Effector memory CD4-positive, alpha-beta T cell (primary cell): Measurements from ENCODE around the gene SCYL3.
"Not testable (repeated sequence)": the region's sequence is repeated elsewhere in the genome, so short reads cannot be mapped to it uniquely, and the experiment has no call there.

Experiments used
- DNase-seq, 3 donors: peaks; one replicate each; pipeline ENCODE4 v3.0.0-alpha.2; 2020
- H3K27ac ChIP-seq: 2 replicates; pipeline ENCODE4 v1.7.0; 2013; ENCODE audit warnings: mild to moderate bottlenecking, low read length, moderate library complexity; ENCODE audit not compliant: insufficient read depth, poor library complexity, severe bottlenecking
- H3K27me3 ChIP-seq: replicated peaks from 2 replicates; pipeline ENCODE4 v1.7.0; 2013; ENCODE audit warnings: mild to moderate bottlenecking, low read length; ENCODE audit not compliant: insufficient read depth, control insufficient read depth, poor library complexity, severe bottlenecking
- H3K36me3 ChIP-seq: 2 replicates; pipeline ENCODE4 v1.7.0; 2013; ENCODE audit warnings: mild to moderate bottlenecking, low read length, moderate library complexity; ENCODE audit not compliant: control insufficient read depth, insufficient read depth
- H3K4me1 ChIP-seq: 2 replicates; pipeline ENCODE4 v1.7.0; 2013; ENCODE audit warnings: low read length, mild to moderate bottlenecking; ENCODE audit not compliant: control insufficient read depth, insufficient read depth, poor library complexity, severe bottlenecking
- H3K4me3 ChIP-seq: 2 replicates; pipeline ENCODE4 v1.7.0; 2013; ENCODE audit warnings: low read length, low read depth, mild to moderate bottlenecking; ENCODE audit not compliant: insufficient read depth, poor library complexity, severe bottlenecking
- H3K9me3 ChIP-seq: 2 replicates; pipeline ENCODE4 v1.7.0; 2013; ENCODE audit warnings: mild to moderate bottlenecking, low read length, moderate library complexity; ENCODE audit not compliant: control insufficient read depth

The SCYL3 gene

DNA sequence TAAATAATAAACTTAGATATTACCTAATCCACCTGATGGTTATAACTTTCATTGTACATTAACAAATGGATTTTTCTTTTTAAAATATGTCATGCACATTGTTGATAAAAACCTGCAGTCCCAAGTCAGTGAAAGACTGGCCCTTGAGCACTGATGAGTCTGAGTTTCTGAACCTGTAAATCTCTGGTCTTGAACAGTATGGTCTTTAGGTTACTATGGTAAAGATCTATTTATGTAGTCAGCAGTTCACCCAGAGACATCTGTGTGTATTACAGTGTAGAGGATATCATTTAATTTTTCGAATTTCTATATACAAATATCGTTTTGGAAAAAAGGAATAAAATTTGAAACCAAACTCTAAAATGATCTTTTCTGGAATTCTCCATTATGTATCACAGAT, 30.4 kb upstream of the SCYL3 start:
- Histone ChIP-seq H3K9me3 (no peaks in the 10 kb centered on the region), H3K4me1 (no peaks in the 10 kb centered on the region), H3K27ac (no peak overlapping the region), H3K27me3 (no peaks in the 10 kb centered on the region), H3K36me3 (no peaks in the 10 kb centered on the region), H3K4me3 (no peak overlapping the region)
- DNase-seq, result no peak

DNA sequence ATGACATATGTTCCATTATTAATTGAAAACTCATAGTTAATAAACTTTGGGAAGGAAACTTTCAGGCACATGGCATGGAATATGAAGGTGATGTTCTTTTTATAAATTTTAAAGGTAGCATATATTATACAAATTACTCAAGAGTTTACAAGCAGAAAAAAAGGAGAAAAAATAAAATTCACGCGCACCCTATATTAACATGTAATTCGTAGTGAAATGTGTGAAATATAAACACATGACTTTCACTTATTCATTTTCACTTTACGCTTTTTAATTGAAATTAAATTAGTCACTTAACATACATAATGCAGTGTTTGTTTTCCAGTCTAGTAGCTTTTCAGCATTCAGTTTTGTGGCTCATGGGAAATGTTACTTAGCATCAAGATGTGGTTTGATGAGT, 27.4 kb upstream of the SCYL3 start:
- no peak overlapping the region for H3K27ac ChIP-seq
- no peak overlapping the region for H3K4me3 ChIP-seq
- DNase-seq, result no peak
- H3K9me3 ChIP-seq, result no peaks in the 10 kb centered on the region
- no peaks in the 10 kb centered on the region for H3K36me3 ChIP-seq
- no peaks in the 10 kb centered on the region for H3K4me1 ChIP-seq
- H3K27me3 ChIP-seq, result no peaks in the 10 kb centered on the region

DNA sequence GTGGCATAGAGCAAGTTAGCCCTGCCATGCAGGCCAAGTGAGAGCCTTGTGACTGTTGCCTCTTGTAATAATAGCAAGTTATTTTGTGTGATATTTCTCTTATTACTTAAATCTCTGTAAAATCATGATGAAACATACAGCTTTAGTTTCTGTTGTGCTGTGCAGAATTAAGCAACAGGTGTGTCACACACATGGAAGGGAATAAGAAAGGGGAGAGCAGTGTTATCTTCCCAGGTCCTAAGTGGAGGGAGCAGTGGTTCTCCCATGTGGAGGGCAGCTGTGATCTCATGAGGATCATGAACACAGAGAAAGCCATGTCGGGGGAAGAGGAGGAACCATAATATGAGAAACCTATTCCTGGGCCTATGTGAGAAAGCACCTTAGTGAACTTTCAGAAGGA, 25.2 kb upstream of the SCYL3 start:
- no peak for DNase-seq
- no peak overlapping the region for H3K27ac ChIP-seq
- H3K4me1 ChIP-seq, result no peaks in the 10 kb centered on the region
- no peaks in the 10 kb centered on the region for H3K9me3 ChIP-seq
- no peaks in the 10 kb centered on the region for H3K27me3 ChIP-seq
- H3K4me3 ChIP-seq, result no peak overlapping the region
- no peaks in the 10 kb centered on the region for H3K36me3 ChIP-seq

DNA sequence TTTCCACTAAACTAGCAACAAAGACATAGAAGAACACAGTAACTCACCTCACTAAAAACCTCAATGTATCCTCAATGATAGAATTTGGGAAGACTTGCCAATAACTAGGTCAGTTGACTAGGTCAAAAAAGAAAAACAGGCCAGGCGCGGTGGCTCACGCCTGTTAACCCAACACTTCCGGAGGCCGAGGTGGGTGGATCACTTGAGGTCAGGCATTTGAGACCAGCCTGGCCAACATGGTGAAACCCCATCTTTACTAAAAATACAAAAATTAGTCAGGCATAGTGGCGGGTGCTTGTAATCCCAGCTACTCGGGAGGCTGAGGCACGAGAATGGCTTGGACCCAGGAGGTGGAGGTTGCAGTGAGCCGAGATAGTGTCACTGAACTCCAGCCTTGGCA, 24.5 kb upstream of the SCYL3 start:
- H3K27ac ChIP-seq, H3K36me3 ChIP-seq, H3K4me1 ChIP-seq, H3K9me3 ChIP-seq, H3K4me3 ChIP-seq, H3K27me3 ChIP-seq, DNase-seq: not testable (repeated sequence)

DNA sequence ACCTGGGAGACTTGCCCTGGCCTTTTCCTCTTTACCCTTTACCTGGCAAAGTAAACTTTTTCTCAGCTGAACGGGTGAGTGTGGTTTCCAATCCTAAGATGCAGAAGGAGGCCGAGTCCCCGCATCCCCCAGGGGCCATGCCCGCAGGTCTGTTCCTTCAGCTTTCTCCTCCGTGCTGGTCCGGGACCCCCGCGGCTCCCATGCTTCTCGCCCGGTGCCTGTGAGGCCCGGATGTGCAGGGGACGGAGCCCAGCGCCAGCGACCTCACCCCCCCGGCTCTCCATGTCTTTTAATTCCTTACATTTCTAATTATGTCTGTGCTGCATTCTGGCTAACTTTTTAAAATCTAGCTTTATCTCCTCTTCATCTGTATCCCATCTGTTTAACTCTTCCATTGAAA, 21.5 kb upstream of the SCYL3 start:
- DNase-seq, result no peak
- Histone ChIP-seq H3K4me1 (no peaks in the 10 kb centered on the region), H3K4me3 (no peak overlapping the region), H3K27me3 (no peaks in the 10 kb centered on the region), H3K9me3 (no peaks in the 10 kb centered on the region), H3K36me3 (no peaks in the 10 kb centered on the region), H3K27ac (no peak overlapping the region)

DNA sequence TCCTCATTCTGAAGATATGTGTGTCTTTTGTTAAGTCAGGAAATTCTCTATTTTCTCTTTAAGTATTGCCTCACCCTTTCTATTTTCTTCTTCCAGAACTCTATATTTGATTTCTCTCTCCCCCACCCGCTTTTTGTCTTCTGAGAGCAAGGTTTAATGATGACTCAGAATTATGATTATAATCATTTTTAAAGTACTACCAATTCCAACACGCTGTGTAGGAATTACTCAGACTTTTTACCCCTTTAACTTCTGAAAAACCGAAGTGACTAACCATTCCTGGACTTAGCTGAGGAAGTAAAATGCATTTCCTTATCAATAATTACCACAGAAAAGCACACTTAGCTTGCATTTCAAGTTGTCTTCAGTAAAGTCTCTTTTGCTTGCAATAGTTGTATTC, 20.8 kb upstream of the SCYL3 start:
- H3K9me3 ChIP-seq, result no peaks in the 10 kb centered on the region
- H3K27me3 ChIP-seq, result no peaks in the 10 kb centered on the region
- no peaks in the 10 kb centered on the region for H3K4me1 ChIP-seq
- H3K4me3 ChIP-seq, result no peak overlapping the region
- H3K36me3 ChIP-seq, result no peaks in the 10 kb centered on the region
- H3K27ac ChIP-seq, result no peak overlapping the region
- no peak for DNase-seq

DNA sequence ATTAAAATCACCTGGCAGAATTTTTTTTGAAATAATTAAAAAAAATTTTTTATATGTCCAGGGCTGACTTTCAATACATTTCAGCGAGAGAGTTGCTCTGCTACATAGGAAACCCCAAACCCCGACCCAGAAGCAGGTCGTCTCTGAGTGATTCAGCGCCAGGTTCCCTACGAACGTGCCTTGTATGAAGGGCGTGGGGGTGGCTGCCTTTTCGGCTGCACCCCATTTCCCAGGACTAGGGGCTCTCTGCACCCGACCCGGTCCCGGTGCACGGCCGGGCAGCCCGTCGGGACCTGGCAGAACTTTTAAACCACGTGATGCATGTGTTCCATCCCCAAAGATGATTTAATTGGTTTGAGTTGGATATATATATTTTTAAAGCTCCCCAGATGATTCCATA, 15.8 kb upstream of the SCYL3 start:
- Histone ChIP-seq H3K9me3 (no peaks in the 10 kb centered on the region), H3K27ac (peak overlapping the region; percentile 55), H3K4me3 (no peak overlapping the region), H3K36me3 (no peaks in the 10 kb centered on the region), H3K4me1 (no peaks in the 10 kb centered on the region), H3K27me3 (no peaks in the 10 kb centered on the region)
- no peak for DNase-seq

DNA sequence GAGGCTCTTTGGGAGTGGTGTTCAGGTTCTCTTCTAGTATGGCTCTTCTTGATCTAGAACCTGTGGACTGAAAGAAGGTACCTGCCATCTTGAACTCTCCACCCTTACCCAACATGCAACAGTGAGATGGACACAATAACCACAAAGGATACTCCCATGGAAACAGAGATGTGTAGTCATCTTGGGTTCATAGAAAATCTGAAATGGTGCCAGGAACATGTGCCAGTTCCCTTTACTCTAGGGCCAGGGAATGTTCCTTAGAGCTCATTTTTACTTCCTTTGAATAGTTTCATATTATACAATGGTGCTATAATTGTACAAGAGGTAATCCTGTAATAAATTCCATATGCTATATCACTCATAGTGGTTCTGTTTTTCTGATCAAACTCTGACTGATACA, 13.2 kb upstream of the SCYL3 start:
- Histone ChIP-seq H3K36me3 (no peaks in the 10 kb centered on the region), H3K9me3 (no peaks in the 10 kb centered on the region), H3K27me3 (no peaks in the 10 kb centered on the region), H3K4me1 (no peaks in the 10 kb centered on the region), H3K27ac (no peak overlapping the region), H3K4me3 (no peak overlapping the region)
- DNase-seq, result no peak

DNA sequence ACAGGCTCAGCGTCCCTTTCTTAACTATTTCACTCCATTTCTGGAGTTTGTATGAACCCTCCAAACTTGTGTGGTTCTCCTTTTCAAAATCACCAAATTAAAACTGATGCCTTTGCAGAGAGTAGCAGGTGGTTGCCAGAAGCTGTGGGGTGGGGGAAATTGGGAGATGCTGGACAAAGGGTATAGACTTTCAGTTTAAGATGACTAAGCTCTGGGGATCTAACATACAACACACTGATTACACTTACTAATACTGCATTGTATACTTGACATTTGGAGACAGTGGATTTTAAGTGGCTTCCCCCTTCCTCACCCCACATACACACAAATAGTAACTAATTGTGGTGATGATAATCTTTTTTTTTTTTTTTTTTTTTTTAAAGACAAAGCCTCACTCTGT, 11.1 kb upstream of the SCYL3 start:
- no peaks in the 10 kb centered on the region for H3K36me3 ChIP-seq
- H3K4me1 ChIP-seq, result no peaks in the 10 kb centered on the region
- H3K9me3 ChIP-seq, result no peaks in the 10 kb centered on the region
- H3K4me3 ChIP-seq, result no peak overlapping the region
- DNase-seq, result no peak
- no peaks in the 10 kb centered on the region for H3K27me3 ChIP-seq
- H3K27ac ChIP-seq, result no peak overlapping the region

DNA sequence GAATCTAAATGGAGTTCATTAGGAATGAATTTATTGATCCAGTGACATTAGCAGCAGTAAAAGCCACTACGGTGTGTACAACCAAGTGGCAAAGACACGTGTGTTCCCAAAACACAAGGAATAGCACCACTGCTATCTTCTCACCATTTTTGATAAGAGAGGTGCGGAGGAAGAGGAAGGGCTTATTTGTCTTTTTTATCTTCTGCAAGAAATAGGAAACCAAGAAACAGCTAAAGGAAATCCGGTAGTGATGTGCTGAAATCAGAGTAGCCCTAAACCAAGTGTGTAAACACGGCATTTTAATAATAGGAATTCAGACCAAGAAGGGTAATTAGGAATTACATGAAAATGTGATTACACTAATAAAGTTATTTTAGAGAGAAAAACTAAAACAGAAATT, 9.1 kb upstream of the SCYL3 start:
- H3K4me3 ChIP-seq, result no peak overlapping the region
- H3K27me3 ChIP-seq, result no peaks in the 10 kb centered on the region
- H3K4me1 ChIP-seq, result no peaks in the 10 kb centered on the region
- no peaks in the 10 kb centered on the region for H3K9me3 ChIP-seq
- peak overlapping the region; percentile 16 for H3K27ac ChIP-seq
- no peak for DNase-seq
- no peaks in the 10 kb centered on the region for H3K36me3 ChIP-seq

DNA sequence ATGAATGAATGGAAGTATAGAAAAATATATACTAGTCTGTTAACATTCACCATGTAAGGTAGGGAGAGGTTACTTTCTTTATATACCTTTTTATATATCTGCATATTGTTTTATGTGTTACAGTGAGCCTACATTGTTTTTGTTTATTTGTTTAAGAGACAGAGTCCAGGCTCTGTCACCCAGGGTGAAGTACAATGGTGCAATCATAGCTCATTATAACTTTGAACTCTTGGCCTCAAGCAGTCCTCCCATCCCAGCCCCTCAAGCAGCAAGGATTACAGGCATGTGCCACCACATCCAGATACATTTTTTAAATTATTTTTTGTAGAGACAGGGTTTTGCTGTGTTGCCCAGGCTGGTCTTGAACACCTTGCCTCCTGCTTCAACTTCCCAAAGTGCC, 7.4 kb upstream of the SCYL3 start:
- no peaks in the 10 kb centered on the region for H3K9me3 ChIP-seq

More for the DNA sequence above, 7.4 kb upstream of the SCYL3 start:
- no peaks in the 10 kb centered on the region for H3K4me1 ChIP-seq
- H3K4me3 ChIP-seq, result no peak overlapping the region
- H3K27ac ChIP-seq, result no peak overlapping the region
- H3K27me3 ChIP-seq, result no peaks in the 10 kb centered on the region
- H3K36me3 ChIP-seq, result no peaks in the 10 kb centered on the region
- DNase-seq, result no peak
